HG03378 (cell line): Measurements from ENCODE around the gene SMC1B.
"Not testable (repeated sequence)": the region's sequence is repeated elsewhere in the genome, so short reads cannot be mapped to it uniquely, and the experiment has no call there.

Experiments
- ATAC-seq: cut with Tn5 transposase; IDR thresholded peaks from one replicate; pipeline ENCODE4 v1.9.1; 2021; ENCODE audit warnings: mild to moderate bottlenecking, moderate library complexity; ENCODE audit not compliant: unreplicated experiment

The SMC1B gene

DNA sequence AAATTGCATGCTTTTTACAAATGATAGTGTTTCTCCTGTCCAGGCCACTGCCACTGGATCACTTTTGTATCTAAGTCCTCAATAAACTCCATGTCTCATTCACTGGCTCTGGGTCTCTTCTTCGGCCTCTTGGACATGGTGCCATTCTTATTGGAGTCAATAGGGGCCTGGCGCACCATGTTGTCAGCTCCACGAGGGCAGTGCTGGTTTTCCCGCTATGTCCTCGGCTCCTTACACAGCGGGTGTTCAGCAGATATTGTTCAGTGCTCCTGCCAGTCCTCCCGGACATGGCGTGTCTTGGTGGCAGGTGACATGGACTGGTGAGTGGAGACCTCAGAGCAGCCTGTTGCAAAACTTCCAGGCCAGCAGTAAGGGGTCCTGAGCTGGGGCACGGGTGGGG, 107.3 kb downstream of the SMC1B start:
- ATAC-seq, result no peak

GRCh38 chr22:45305456-45306075, 107.8 kb downstream of the SMC1B start:
- no peak for ATAC-seq

- ATAC-seq, result no peak
Measured at GRCh38 chr22:45304971-45305370, 108.4 kb downstream of the SMC1B start.

DNA sequence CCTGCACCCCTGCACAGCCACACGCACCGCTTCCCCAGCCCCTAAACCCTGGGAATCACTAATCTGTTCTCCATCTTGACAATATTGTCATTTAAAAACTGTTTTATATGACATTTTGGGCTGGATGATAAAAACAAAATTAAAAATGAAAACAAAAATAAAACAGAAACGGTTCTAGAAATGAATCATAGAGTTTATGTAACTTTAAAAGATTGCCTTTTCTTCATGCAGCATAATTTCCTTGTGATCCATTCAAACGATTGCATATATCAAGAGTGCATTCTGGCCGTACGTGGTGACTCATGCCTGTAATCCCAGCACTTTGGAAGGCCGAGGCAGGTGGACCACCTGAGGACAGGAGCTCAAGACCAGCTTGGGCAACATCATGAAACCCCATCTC, 110.2 kb downstream of the SMC1B start:
- ATAC-seq, result no peak

DNA sequence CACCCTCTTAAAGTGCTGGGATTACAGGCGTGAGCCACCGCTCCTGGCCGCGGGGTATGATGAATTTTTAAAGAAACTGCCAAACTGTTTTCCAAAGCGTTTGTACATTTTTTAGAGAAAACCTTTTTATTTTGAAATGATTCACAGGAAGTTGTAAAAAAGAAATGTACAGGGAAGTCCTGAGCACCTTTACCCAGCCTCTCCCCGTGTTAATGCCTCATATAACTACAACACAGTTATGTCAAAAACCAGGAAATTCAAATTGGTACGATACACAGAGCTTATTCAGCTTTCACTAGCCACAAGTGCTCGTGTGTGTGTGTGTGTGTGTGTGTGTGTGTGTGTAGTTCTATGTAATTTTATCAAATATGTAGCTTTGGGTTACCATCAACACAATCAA, 110.6 kb downstream of the SMC1B start:
- no peak for ATAC-seq

DNA sequence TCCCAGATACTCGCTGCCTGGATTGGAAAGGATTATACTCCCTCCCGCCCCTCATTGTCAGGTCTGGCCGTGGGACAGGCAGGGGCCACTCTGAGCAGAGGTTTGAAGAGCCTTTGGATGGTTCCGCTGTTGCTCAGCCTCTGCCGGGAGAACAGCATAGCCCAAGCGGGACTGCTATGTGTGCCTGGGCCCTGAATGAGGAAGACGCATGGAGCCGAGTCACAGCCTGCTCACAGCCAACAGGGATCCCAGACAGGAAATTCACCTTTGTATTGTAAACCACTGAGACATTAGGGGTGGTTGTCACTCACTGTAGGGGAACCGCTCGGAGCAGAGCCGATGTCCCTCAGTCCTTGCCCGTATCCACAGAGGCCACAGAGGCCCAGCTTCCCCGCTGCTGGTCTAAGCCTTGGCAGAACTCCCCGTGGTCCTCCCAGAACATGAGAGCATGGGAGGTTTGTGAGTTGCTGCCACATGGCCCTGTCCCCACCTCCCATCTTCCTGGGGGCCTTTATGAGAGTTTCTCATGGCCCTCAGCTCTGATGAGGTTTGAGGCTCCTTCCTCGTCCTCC, 114.4 kb downstream of the SMC1B start:
- ATAC-seq, result no peak

DNA sequence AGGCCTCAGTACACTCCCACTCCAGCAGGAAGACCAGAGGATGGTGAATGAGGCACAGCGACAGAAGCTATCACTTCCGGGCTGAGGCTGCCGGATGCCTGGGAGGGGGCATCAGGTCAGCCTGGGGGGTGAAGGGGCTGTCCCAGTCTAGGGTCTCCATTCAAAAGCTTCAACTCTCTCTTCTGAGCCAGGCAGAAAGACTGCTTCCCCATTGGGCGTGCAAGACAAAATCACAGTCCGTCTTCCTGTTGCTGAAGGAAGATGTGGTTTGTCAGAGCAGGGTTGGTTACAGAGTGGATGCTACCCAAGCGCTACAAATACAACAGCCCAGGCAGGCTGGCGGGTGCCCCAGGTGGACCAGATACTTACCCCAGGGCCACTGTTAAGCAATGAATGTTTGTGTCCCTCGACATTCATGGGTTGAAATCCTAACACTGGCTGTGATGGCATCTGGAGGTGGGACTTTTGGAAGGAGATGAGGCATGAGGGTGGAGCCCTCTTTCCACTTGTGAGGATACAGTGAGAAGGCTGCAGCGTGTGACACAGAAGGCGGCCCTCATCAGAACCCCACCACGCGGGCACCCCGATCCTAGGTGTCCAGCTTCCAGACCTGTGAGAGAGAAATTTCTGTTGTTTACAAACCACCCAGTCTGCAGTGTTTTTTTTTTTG, 116.6 kb downstream of the SMC1B start:
- no peak for ATAC-seq

DNA sequence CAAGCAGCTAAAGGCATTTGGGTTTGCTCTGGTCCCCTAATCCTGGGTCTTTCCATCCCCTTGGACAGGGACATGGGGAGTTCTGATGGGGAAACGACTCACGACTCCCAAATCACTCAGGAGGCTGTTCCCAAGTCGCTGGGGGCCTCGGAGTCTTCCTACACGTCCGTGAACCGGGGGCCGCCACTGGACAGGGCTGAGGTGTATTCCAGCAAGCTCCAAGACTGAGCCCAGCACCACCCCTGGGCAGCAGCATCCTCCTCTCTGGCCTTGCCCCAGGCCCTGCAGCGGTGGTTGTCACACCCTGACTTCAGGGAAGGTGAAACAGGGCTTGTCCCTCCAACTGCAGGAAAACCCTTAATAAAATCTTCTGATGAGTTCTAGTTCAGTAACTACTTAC, 117.9 kb downstream of the SMC1B start:
- ATAC-seq, result no peak

DNA sequence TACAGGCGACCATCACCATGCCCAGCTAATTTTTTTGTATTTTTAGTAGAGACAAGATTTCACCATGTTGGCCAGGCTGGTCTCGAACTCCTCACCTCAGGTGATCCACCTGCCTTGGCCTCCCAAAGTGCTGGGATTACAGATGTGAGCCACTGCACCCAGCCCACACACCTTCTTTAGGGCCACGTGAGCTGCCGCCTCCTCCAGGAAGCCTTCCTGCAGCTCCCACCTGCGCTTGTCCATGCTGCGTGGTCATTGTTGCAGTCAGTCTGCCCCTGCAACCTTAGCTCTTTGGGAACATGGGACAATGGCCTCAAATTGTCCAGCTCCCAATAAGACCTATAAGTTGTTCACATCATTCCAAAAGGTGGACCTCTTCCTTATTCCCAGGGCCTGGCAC, 118.4 kb downstream of the SMC1B start:
- not testable (repeated sequence) for ATAC-seq
